Activated naive CD8-positive, alpha-beta T cell (primary cell): Measurements from ENCODE around the gene CDK14.
A peak's percentile ranks its signal among the peaks of the same experiment; 100 is the strongest.
"Not testable (repeated sequence)": the region's sequence is repeated elsewhere in the genome, so short reads cannot be mapped to it uniquely, and the experiment has no call there.

ENCODE experiments used
- H3K27ac Mint-ChIP-seq: one replicate; pipeline ENCODE4 v1.8.0; 2021; ENCODE audit warnings: mixed read lengths
- H3K27me3 Mint-ChIP-seq: one replicate; pipeline ENCODE4 v1.8.0; 2021; ENCODE audit warnings: mixed read lengths
- H3K36me3 Mint-ChIP-seq: one replicate; pipeline ENCODE4 v1.8.0; 2021; ENCODE audit warnings: mixed read lengths
- H3K4me1 Mint-ChIP-seq: one replicate; pipeline ENCODE4 v1.8.0; 2021; ENCODE audit warnings: low read depth, mixed read lengths
- H3K4me3 Mint-ChIP-seq: one replicate; pipeline ENCODE4 v1.8.0; 2021; ENCODE audit warnings: mild to moderate bottlenecking, mixed read lengths
- H3K9me3 Mint-ChIP-seq: one replicate; pipeline ENCODE4 v1.8.0; 2021; ENCODE audit warnings: low read depth, mixed read lengths

CDK14 gene

DNA sequence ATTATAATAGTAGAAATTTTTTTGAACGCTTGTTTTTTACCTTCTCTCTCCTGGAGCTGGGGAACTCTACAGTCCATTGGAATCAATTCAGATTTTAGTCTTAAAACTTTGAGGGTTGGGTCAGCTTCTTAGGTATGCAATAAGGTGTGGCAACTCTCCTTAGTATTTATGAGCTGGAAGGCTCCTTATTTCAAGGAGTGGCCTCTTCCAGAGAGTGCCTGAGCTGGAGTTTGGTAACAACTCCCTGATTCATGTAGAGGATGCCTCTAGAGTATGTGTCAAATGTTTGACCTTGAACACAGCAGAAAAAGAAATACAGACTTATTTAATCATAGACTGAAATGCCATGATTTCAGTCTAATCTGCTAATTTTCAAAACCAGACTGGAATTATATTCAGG is 11.1 kb downstream of the CDK14 start:
- Mint-ChIP-seq H3K27me3 (peaks cover 13% of the 10 kb centered on the region), H3K4me1 (no peaks in the 10 kb centered on the region), H3K9me3 (no peaks in the 10 kb centered on the region), H3K36me3 (no peaks in the 10 kb centered on the region), H3K27ac (no peak overlapping the region), H3K4me3 (no peak overlapping the region)

DNA sequence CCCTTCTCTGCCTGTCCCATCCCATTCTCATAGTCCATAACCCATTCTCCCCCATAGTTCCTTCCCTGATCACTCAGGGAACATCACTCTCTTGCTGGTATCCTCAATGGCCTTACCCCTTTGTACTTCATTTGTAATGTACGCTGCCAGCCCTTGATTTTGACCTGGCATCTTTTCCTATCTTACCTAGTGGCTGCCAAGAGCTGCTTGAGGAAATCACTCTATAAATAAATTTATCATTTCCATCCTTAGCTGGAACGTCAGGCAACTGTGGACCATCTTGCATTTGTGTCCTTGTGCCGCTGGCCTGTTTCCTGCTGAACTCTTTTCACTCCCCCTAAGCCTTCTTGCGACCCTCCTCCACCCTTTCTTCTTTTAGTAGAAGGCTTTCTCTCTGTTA is 14.0 kb downstream of the CDK14 start:
- Mint-ChIP-seq H3K4me3 (no peak overlapping the region), H3K27ac (no peak overlapping the region), H3K9me3 (no peaks in the 10 kb centered on the region), H3K36me3 (no peaks in the 10 kb centered on the region), H3K27me3 (peaks cover 6% of the 10 kb centered on the region), H3K4me1 (peaks cover 3% of the 10 kb centered on the region)

DNA sequence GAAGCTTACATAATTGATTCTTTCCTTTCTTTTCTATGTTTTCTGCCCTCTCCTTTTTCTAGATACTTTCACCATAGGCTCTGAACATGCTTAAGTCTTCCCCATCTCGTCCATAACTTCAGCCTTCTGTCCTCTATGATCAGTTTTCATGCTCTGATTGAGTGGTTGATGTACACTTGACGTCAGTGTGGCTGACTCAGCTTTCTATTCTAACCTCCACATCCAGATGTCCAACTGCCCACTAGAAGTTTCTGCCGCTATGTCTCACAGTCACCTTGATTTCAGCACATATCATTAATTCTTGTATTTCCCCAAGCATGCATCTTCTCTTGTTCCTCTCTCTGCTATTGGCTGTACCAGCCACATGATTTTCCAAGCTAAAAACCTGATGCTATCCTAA is 15.0 kb downstream of the CDK14 start:
- Mint-ChIP-seq H3K4me1 (peaks cover 3% of the 10 kb centered on the region), H3K36me3 (no peaks in the 10 kb centered on the region), H3K27me3 (peaks cover 6% of the 10 kb centered on the region), H3K9me3 (no peaks in the 10 kb centered on the region), H3K4me3 (no peak overlapping the region), H3K27ac (no peak overlapping the region)

DNA sequence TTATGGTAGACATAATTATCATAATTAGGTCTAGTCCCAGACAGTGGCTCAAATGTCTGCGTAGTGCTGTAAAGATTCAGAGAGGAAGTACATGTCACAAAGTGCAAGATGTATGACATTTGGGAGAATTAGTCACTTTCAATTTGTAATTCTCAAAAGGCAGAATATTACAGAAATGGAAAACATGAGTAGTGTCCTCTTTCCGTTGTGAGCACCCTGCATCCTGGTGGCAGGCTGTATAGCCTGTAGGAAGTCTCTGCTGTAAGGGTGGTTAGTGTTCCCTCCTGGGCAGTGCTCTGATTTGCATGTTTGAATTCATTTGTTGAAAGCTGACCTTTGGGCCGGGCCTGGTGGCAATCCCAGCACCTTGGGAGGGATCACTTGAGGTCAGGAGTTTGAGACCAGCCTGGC is 17.0 kb downstream of the CDK14 start:
- Mint-ChIP-seq H3K4me3 (no peak overlapping the region), H3K27ac (peak overlapping the region; percentile 76), H3K9me3 (no peaks in the 10 kb centered on the region), H3K4me1 (peaks cover 3% of the 10 kb centered on the region), H3K36me3 (no peaks in the 10 kb centered on the region), H3K27me3 (peaks cover 6% of the 10 kb centered on the region)

DNA sequence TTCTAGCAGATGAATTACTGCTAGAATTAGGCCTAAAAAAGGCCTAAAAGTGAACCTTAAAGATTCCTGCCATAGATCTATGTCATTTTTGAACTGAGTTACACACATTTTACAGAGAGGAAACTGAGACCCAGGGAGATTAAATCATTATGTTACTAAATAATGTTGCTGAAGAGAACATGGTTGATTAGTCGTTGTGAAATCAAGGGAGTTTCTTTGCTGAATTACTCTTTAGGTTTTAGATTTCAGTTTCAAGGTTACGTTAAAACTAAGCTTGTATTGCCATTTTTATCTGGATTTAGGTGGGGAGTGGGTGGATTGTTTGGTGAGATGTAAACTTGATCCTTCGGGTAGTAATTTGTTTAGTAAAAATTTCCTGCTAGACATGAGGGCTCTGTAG is 21.3 kb downstream of the CDK14 start:
- H3K9me3 Mint-ChIP-seq, result no peaks in the 10 kb centered on the region
- H3K4me1 Mint-ChIP-seq, result peaks cover 3% of the 10 kb centered on the region
- H3K27ac Mint-ChIP-seq, result no peak overlapping the region
- H3K27me3 Mint-ChIP-seq, result no peaks in the 10 kb centered on the region
- H3K36me3 Mint-ChIP-seq, result no peaks in the 10 kb centered on the region
- H3K4me3 Mint-ChIP-seq, result no peak overlapping the region

DNA sequence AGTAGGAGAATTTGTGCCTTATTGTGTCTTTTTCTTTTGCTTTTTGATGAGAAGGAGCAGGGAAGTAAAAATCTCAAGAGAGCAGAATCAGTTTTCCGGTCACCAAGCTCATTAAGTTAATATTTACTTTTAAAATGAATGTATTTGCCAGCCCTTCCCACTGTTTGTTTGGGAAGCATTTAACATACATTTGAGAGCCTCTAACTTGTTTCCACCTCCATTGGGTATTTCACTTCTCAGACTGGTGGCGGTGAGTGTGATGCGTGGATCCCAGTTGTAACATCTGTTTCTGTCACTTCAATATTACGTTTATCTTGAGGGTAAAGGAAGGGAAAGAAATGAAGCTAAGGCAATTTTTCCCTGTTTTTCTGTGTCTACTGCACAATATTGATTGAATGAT is 22.8 kb downstream of the CDK14 start:
- Mint-ChIP-seq H3K9me3 (no peaks in the 10 kb centered on the region), H3K27ac (no peak overlapping the region), H3K4me1 (no peaks in the 10 kb centered on the region), H3K36me3 (no peaks in the 10 kb centered on the region), H3K4me3 (no peak overlapping the region), H3K27me3 (no peaks in the 10 kb centered on the region)

DNA sequence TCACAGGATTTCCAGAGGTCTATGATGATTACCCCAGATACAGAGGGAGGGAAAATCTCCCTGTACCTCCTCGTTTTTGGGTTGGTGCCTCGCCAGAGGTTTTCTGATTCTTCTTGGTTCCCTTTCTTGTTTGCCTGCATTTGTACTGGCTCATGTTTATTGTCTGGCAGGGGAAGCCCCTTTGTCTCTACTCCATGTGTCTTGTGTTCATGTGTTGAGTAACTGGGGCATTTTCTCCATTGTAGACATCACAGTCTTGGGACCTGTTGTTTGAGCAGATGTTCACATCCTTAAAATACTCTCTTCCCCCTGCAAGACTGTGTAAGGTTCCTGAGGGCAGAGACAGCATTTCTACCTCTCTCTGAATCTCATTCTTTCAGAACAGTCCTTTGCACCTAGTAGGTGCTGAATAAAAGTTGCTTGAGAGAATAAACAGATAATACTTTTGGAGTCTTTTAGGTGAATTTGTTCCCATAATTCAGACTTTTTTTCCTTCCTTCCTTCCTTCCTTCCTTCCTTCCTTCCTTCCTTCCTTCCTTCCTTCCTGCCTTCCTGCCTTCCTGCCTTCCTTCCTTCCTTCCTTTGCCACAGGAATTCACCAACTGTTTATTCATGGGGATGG is 25.1 kb downstream of the CDK14 start:
- no peaks in the 10 kb centered on the region for H3K36me3 Mint-ChIP-seq
- H3K9me3 Mint-ChIP-seq, result no peaks in the 10 kb centered on the region
- H3K4me3 Mint-ChIP-seq, result no peak overlapping the region
- no peak overlapping the region for H3K27ac Mint-ChIP-seq
- no peaks in the 10 kb centered on the region for H3K27me3 Mint-ChIP-seq
- no peaks in the 10 kb centered on the region for H3K4me1 Mint-ChIP-seq

DNA sequence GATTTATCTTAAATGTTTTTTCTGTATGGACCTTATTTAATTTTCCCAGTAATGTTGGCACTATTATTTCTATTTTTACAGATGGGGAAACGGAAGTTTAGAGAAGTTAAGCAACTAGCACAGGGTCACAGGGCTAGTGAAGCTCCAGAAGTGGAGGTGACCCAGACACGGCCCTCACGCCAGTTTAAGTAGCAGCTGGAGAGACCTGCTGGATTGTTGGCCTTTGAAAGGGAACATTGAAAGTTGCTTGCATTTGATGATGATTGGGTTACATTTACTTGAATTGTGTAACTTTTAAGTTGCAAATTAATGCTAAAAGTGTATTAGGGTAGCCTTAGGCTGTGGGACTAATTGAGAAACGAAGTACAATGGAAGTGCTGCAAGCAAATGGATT is 25.6 kb downstream of the CDK14 start:
- no peak overlapping the region for H3K4me3 Mint-ChIP-seq
- no peaks in the 10 kb centered on the region for H3K27me3 Mint-ChIP-seq
- no peaks in the 10 kb centered on the region for H3K9me3 Mint-ChIP-seq
- H3K36me3 Mint-ChIP-seq, result no peaks in the 10 kb centered on the region
- H3K4me1 Mint-ChIP-seq, result no peaks in the 10 kb centered on the region
- no peak overlapping the region for H3K27ac Mint-ChIP-seq

DNA sequence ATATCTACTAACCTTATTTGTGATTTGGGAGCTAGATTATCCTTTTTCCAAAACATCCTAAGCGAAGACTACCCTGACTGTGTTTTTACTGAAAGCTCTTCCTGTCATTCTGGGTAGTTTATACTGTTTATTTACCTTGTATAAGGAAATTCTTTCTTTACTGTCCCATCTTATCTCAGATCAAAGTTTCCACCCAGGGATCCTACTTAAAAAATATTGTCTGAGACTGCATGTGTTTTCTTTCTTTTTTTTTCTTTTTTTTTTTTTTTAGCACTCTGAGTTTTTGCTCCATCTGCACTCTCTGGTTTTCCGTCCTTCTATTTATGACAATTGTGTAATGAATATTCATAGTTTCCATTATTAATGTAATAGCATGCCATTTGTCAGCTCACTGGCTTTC is 26.5 kb downstream of the CDK14 start:
- Mint-ChIP-seq H3K4me3 (no peak overlapping the region), H3K27me3 (no peaks in the 10 kb centered on the region), H3K36me3 (no peaks in the 10 kb centered on the region), H3K27ac (no peak overlapping the region), H3K9me3 (no peaks in the 10 kb centered on the region), H3K4me1 (no peaks in the 10 kb centered on the region)

DNA sequence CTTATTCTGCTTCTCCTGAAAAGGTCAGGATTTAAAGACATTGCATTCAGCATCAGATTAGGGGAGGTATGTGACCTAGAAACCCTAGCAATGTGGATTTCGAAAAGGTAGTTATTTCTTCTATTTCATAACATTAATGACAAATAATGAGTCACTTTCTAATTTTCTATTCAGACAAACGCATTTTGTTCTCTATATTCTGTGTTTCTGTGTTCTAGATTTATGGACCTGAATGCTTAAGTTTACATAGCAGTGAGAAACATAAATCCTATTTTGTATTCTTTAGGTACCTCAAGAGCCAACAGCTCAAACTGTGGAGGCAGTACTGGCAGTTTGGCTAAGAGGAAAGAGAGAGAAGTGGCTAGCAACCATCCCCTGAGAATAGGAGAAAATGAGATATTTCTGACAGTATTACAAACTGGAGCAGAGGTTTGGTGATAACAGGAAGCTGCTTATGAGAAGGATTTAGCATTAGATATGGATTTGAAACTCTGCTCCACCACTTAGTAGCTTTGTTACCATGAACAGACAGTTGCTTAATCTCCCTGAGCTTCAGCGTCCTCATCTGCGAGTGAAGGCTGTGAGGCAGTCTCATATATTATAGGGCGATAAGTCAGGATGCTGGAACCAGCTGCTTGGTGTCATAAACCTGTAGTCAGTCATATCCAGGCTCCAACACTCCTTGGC is 28.2 kb downstream of the CDK14 start:
- H3K36me3 Mint-ChIP-seq, result no peaks in the 10 kb centered on the region
- H3K27me3 Mint-ChIP-seq, result no peaks in the 10 kb centered on the region
- no peaks in the 10 kb centered on the region for H3K9me3 Mint-ChIP-seq
- H3K4me3 Mint-ChIP-seq, result no peak overlapping the region
- H3K4me1 Mint-ChIP-seq, result no peaks in the 10 kb centered on the region
- H3K27ac Mint-ChIP-seq, result no peak overlapping the region

DNA sequence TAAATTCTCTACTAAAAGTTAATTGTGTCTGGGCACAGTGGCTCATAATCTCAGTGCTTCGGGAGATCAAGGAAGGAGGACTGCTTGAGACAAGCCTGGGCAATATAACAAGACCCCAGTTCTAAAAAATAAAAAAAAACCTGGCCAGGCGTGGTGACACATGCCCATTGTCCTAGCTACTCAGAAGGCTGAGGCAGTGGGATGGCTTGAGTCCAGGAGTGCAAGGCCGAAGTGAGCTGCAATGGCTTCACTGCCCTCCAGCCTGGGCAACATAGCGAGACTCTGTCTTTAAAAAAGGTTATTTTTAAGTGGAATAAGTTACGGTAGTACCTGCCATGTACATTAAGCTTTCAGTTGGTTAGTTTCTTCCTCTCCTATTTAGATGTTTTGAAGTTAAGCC is 28.9 kb downstream of the CDK14 start:
- Mint-ChIP-seq H3K27me3 (no peaks in the 10 kb centered on the region), H3K4me1 (no peaks in the 10 kb centered on the region), H3K4me3 (no peak overlapping the region), H3K9me3 (no peaks in the 10 kb centered on the region), H3K27ac (no peak overlapping the region), H3K36me3 (no peaks in the 10 kb centered on the region)

DNA sequence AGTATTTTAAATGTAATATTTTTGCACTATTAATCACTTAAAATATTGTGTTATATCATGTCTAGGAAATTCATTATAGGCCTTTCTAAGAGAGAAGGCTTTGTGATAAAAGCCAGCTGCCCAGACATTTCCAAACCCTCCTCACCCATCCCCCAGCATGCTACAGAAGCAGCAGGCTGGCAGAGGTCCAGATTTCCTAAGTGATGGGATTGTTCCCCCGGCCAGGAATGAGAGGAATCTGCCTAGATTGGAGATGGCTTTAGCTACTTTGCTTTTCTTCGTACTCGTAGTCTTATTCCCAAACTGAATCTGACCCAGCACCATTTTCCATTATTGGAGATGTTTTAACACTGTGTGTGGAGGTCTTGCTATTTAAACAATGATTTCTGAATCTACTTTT is 29.4 kb downstream of the CDK14 start:
- Mint-ChIP-seq H3K27ac (no peak overlapping the region), H3K27me3 (no peaks in the 10 kb centered on the region), H3K36me3 (no peaks in the 10 kb centered on the region), H3K9me3 (no peaks in the 10 kb centered on the region), H3K4me1 (no peaks in the 10 kb centered on the region), H3K4me3 (no peak overlapping the region)

DNA sequence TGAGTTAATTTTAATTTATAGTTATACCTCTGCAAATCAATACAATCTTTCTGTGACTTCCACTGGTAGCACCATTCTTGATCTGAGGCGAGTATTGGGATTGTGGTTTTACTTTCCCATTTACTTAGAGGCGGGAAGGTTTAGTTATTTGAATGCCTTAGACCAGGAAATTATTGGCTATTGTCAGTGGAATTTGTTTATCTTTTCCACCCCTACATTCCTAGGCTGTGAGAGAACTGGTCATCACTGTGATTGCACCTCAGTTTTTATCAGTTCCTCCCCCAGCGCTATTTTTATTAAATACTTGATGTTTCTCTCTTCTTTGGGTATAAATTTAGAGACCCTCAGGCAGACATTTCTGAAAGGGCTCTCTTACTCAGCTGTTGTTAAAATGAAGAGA is 29.9 kb downstream of the CDK14 start:
- Mint-ChIP-seq H3K4me1 (no peaks in the 10 kb centered on the region), H3K36me3 (no peaks in the 10 kb centered on the region), H3K9me3 (no peaks in the 10 kb centered on the region), H3K27me3 (no peaks in the 10 kb centered on the region), H3K27ac (no peak overlapping the region), H3K4me3 (no peak overlapping the region)

DNA sequence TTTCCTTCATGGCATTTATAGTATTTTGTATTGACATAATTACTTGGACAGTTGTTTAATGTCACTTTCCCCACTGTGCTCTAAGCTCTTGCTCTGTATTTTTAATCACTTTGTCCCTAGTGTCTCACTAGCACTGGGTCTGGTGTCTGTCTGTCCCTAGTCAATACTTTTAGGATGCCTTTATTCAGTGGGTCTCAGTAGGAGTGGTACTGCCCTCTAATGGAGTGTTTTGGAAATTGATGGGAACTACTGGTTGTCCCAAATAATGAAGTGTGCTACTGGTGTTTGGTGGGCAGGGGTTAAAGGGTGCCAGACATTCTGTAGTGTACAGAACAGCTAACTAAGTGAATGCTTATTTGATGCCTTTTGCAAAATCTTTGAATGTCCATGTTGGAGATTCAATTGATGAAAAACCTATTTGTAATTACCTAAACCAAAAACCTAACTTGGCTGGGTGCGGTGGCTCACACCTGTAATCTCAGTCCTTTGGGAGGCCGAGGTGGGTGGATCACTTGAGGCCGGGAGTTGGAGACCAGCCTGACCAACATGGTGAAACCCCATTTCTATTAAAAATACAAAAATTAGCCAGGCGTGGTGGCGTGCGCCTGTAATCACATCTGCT is 33.3 kb downstream of the CDK14 start:
- H3K4me1 Mint-ChIP-seq, result no peaks in the 10 kb centered on the region
- H3K4me3 Mint-ChIP-seq, result no peak overlapping the region
- H3K36me3 Mint-ChIP-seq, result no peaks in the 10 kb centered on the region
- no peaks in the 10 kb centered on the region for H3K9me3 Mint-ChIP-seq
- peaks cover 1% of the 10 kb centered on the region for H3K27me3 Mint-ChIP-seq
- no peak overlapping the region for H3K27ac Mint-ChIP-seq

DNA sequence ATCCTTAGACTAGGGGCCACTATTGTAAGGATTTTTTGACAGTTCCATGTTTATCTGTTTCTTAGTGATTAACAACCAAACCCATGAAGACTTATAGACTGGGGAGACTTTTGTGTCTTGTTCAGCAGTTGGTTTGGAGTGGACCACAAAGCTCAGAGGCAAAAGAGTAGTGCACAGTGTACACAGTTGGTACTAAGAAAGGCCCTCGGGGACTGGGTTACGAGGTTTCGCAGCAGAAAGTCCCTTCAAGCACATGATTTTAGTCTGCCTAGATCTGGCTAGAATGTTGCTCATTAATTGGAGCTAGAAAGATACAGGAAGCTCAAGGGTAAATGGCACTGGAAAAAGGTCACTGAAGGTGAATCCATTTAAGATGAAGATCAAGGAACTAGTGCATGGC is 35.4 kb downstream of the CDK14 start:
- Mint-ChIP-seq H3K9me3 (no peaks in the 10 kb centered on the region), H3K36me3 (no peaks in the 10 kb centered on the region), H3K4me3 (no peak overlapping the region), H3K27ac (no peak overlapping the region), H3K27me3 (peaks cover 1% of the 10 kb centered on the region), H3K4me1 (no peaks in the 10 kb centered on the region)

DNA sequence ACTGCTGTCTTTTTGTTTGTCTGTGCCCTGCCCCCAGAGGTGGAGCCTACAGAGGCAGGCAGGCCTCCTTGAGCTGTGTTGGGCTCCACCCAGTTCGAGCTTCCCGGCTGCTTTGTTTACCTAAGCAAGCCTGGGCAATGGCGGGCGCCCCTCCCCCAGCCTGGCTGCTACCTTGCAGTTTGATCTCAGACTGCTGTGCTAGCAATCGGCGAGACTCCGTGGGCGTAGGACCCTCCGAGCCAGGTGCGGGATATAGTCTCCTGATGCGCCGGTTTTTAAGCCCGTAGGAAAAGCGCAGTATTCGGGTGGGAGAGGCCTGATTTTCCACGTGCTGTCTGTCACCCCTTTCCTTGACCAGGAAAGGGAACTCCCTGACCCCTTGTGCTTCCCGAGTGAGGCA is 43.6 kb downstream of the CDK14 start:
- H3K36me3 Mint-ChIP-seq, H3K27me3 Mint-ChIP-seq, H3K9me3 Mint-ChIP-seq, H3K4me1 Mint-ChIP-seq, H3K27ac Mint-ChIP-seq, H3K4me3 Mint-ChIP-seq: not testable (repeated sequence)
